K562 treated with DMSO at 1 percent for 24 hours (cell line): ENCODE measurements around the gene ALDH18A1. TPM values are rescaled to one million over a fixed set of nuclear protein-coding genes. Genes with fewer than 3 reads are reported as not detected.

ENCODE experiments used
- total RNA-seq: library from RNA; unstranded; fragments of 300-600 nt; gene quantifications from 2 replicates; pipeline ENCODE4 v1.2.3, GENCODE V29; 2022; ENCODE audit warnings: low read depth; ENCODE audit not compliant: insufficient read depth

The ALDH18A1 gene
- 22.0 and 25.4 TPM in 2 replicates for total RNA-seq

DNA sequence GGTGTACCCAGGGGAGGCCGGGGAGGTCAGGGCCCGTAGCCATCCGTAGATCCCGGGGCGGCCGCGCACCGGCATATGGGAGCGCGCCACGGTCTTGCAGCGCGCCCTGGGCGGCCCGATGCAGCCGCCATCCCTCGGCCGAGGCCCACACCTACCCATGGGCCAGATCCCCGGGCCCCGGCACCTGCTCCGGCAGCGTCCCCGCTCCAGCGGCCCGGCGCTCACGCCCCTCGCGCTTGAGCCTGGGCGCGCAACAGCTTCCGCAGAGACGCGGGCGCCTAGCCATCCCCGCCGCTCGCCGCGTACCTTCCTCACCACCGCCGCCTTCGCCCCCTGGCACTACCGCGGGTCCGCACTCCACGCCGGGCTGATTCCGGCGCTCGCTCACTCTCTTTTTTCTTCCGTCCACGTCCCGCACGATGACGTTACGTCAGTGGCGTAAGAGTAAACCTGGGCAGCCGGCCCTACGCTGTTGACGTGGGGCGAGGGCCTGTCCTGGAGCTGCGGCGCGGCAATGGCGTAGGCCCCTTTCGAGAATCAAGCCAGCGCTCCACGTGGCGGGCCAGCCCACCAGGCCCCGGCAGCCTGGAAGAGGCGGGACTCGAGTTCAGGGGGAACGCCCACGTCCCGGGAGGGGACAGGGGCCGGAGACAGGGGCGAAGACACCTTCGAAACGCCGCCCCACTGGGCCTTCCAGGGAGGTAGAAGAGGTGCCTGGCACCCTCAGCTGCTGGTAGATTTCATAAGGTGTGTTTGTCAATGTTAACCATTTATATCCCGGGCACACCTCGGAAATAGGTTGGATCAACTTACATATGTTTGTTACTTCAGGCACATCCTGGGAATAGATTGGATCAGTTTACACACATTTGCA is at the start of gene ALDH18A1:
ALDH18A1 (minus strand) TSS at position 421 of the 874 bp plus-strand sequence. CDS start 3,334 bp downstream, outside the sequence.

DNA sequence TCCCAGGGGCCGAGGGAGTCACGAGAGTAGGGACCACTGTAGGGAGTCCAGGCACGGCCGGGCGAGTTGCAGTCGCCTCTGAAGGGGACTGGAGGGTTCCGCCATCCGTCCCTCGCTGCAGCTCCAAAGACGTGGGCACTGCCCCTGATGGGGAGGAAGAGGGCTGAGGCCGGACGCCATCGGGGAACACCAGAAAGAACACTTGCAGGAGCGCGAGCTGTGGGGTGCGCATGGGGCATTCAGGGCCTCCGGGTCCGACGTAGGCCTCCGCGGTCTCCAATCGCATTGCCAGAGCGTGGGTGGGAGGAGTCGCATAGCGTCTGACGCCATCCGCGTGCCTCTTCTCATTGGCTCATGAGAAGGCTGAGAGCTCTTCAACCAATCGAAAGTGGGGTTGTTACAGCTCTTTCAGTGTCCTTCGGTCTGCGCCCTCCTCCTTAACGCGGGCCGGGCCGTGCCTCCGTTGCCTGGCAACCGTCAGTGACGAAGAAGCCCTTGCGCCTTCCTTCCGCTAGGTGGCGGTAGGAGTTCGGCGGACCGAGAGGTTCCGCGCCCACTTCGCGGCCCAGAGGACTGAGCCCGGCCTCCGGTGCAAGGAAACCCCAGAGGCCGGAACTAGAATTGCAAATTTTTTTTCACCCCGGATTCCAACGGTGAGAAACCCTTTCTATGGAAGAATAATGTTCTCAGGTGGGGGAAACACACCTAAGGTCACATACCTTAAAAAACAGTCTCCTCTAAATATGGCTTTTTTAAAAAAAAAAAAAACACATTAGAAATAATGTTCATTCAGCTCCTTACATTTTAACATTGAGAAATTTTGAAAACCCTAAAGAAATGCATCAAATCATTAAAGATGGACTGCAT is 37.4 kb upstream of the ALDH18A1 start, which contains the start of gene TCTN3:
TCTN3 (minus strand) TSS at position 260 of the 867 bp plus-strand sequence; CDS start at position 232, 28 bp downstream.

DNA sequence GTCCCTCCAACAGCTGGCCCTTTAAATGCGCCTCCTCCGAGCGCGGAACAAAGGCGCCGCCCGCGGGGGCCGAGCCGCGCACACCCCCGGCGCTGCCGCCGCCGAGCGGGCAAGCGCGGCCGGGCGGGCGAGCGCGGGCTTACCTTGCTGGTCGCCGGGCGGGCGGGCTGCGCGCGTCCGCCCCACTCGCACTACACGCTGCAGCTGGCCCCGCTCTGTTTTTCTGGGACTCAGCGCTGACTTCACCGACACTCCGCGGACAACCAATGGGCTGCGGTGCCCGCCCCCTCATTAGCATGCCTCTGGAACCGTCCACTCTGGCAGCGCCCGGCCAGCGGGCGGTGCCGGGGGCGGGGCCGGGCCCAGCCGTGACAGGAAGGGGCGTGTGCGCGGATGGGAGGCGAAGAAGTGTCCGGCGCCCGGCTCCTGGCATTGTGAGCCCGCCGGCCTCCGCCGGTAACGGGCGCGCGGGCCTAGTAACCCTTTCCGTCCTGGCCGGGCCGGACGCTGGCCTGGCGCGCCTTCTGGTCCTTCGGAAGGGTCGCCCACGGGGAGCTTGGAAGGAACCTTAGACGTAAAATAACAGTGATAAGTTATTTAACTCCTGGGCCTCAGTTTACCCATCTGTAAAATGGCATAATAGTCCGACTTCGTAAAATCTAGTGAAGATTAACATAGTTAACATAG is 95.2 kb downstream of the ALDH18A1 start, which contains the start of gene SORBS1:
SORBS1 (minus strand) TSS at position 195 of the 687 bp plus-strand sequence. CDS start 120,236 bp downstream, outside the sequence.

Other genes with a start within 250 kb of the ALDH18A1 start
- 8.7 and 9.1 TPM in 2 replicates for gene SORBS1, start 95.3 kb downstream of the ALDH18A1 start, total RNA-seq
- gene TCTN3, start 37.2 kb upstream of the ALDH18A1 start, total RNA-seq = 10.2 and 10.7 TPM in 2 replicates
- 1.7 and 2.3 TPM in 2 replicates for gene ENTPD1, start 99.5 kb upstream of the ALDH18A1 start, total RNA-seq